GM12801 (cell line): ENCODE data around the gene RFC3.

Experiments used
- TF ChIP-seq, protein P1 (sequence below): IDR thresholded peaks from one replicate; pipeline ENCODE4 v1.5.1; 2011; ENCODE audit warnings: control low read depth; ENCODE audit not compliant: insufficient read length; ENCODE audit errors: extremely low read depth

The RFC3 gene

DNA sequence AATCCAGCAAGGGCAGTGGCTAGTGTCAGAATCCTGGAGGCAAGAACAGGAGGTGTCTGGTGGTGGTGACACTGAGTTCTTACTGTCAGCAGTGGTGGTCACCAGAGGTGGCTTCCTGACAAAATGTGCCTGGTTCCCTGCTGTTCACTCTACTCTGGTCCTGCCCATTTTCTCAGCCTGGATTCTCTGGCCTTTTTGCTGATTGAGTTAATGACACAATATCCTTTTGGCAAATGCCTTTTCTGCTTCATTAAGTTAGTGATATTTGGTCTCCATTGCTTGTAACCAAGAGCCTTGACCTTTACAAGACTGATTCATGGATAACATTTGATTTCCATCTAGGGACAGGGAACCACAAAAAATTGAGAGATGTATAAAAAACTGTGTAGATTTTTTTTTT lies 51.1 kb downstream of the RFC3 start:
- TF ChIP-seq, protein P1, sequence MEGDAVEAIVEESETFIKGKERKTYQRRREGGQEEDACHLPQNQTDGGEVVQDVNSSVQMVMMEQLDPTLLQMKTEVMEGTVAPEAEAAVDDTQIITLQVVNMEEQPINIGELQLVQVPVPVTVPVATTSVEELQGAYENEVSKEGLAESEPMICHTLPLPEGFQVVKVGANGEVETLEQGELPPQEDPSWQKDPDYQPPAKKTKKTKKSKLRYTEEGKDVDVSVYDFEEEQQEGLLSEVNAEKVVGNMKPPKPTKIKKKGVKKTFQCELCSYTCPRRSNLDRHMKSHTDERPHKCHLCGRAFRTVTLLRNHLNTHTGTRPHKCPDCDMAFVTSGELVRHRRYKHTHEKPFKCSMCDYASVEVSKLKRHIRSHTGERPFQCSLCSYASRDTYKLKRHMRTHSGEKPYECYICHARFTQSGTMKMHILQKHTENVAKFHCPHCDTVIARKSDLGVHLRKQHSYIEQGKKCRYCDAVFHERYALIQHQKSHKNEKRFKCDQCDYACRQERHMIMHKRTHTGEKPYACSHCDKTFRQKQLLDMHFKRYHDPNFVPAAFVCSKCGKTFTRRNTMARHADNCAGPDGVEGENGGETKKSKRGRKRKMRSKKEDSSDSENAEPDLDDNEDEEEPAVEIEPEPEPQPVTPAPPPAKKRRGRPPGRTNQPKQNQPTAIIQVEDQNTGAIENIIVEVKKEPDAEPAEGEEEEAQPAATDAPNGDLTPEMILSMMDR = no peak

DNA sequence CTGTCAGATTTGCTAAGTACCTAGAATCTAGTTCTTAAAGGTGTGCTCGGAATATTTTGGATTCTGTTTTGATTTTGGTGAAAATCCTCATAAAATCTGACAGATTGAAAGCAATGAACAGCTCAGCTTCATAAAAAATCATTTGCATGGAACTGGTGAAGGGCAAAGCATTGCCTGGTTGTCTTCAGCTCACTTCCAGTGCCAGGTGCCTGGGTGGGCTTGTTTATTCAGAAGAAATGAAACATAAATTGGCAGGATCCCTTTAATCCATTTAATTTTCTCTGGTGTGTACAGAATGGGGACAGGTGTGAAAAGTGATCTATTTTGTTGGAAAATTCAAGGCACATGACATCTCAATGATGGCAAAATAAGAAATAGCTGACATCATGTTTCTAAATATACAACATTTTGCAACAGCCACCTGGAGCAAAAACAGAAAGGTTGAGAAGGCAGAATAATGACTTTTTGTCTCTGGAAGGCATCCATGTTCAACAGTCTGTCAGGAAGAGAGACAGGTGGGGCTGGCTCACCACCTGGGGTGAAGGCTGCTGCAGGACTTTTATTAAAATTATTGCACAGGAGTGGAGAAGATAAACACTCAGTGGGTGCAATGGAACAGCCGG lies 52.2 kb downstream of the RFC3 start:
- TF ChIP-seq, protein P1 = no peak

DNA sequence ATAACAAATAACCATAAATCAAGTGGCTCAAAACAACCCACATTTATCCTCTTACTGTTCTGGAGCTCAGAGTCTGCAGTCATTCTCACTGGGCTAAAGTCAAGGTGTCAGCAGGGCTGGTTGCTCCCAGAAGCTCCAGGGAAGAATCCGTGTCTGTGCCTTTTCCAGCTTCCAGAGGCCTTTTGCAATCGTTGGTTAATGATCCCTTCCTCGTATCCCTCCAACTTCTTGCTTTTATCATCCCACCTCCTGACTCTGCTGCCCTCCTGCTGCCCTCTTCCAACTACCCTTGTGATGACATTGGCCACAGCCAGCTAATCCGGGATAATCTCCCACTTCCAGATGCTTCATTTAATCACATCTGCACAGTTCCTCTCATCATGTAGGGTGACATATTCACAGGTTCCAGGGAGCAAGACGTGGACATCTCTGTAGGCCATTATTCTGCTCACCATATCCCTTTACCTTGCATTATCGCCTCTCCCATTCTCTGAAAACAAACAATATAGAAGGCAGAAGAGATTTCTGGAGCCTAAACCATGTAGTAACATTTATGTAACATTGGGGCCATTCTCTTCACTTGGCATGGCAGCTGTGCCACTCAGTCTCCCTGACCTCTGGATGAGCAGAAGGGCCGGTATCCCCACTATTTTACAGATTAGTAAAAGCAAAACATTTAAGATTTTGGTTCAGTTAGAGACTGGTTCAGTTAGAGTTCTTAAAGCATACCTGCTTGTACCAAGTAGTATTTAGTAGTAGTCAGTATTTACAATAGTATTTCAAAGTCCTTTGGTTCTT lies 53.5 kb downstream of the RFC3 start:
- TF ChIP-seq, protein P1 = no peak

DNA sequence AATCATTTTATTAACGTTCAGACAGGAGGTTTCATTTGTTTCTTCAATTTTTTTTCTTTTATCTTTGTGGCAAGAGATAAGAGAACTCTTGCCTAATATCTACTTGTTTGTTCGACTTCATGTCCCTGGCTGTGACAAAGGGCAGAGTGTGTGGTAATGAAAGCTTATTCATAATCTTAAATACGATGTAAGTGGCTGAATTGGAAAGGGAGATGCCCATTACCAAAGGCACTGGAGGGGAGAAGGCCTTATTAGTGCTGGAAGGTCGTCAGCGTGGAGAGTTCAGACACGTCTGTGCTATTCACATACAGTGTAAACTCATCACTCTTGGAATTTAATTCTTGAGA lies 54.0 kb downstream of the RFC3 start:
- TF ChIP-seq, protein P1 = no peak

DNA sequence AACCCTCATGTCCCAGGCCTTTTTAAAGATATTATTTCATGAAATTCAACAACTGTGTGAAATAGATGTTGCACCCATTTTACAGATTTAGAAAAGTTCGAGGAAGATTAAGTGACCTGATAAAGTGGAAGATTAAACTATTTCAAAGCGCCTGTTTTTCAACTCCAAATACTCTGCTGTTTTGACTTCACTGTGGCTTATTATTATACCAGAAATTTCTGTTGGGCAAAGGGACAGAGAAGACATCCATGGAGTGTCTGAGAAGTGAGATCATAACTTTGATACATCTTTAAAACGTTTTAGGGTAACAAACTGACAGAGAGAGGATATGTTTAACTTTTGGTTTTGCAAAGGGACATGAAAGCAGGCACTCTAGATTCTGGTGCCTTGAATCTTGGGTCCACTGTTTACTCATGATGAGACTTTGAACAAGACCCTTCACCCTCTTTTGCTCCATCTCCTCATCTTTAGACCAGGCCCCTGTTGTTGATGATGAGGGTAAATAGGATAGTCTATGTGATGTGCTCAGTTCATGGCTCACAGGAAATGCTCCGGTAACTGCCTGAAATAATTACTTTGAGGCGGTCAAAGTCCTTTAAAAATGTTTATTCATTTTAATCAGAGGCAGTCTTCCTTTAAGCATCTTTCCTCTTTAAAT lies 55.4 kb downstream of the RFC3 start:
- TF ChIP-seq, protein P1 = no peak

DNA sequence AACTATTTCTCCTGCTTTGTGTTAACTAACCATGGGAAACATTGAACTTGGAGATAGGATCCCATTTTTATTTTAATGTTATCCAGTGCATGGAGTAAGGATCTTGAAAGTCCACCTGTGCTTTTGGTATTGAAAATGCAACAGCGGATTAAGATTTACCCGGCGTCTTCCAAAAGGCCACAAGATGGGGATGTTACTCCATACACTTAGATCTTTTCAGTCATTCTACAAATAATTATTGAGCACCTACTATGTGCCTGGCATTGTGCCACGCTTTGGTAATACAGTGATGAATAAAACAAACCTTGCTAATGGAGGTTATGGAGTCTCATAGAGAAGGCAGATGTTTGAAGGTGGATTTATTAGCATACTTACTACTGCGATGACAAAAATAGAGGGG lies 56.9 kb downstream of the RFC3 start:
- TF ChIP-seq, protein P1 = no peak

DNA sequence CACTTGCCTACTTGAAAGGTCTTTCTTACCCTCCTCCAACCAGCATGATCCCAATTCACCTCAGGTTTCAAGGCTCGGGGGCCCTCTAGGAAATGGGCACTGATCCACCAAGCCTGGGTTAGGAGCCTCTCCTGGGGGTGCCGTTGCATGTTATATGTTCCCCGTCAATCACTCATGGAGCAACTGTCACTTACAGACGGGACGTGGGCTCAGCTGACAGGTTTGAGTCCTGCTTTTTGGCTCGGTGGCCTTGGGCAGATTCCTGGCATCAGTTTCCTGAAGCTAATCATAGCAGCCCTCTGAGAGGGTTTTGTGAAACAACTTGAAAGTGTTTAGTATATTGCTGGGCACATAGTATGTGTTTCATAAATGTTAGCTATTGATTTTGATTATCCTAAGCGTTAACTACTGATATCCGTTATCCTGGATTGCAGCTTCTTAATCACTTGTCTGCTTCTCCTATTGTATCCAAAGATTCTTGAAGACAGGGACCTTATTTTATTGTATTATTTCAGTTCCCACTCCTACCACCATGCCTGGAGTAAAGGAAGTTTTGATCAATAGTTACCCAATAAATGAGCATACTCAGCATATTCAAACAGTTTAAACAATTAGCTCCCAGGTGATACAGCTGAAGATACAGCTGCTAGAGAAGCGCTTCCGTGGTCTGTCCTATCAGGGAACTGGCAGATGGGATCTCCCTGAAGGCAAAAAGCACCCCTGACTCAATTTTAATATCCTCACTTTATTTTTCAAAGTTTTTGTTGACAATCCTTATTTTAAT lies 57.9 kb downstream of the RFC3 start:
- TF ChIP-seq, protein P1 = no peak
